Epithelial cell of esophagus (primary cell): ENCODE results near the gene PPP2R2B.

Experiments
- DNase-seq: peaks from one replicate; pipeline ENCODE4 v3.0.0; 2010; ENCODE audit warnings: low read depth
- H3K4me3 ChIP-seq: 2 replicates; pipeline ENCODE4 v1.5.1; 2011; ENCODE audit warnings: mild to moderate bottlenecking, low read length, control low read depth
- TF ChIP-seq, protein P1 (sequence below): IDR thresholded peaks from 2 replicates; pipeline ENCODE4 v1.5.1; 2011; ENCODE audit warnings: low read depth, mild to moderate bottlenecking, low read length, control low read depth, inconsistent platforms; ENCODE audit not compliant: insufficient read depth; ENCODE audit errors: missing control alignments

Gene PPP2R2B

DNA sequence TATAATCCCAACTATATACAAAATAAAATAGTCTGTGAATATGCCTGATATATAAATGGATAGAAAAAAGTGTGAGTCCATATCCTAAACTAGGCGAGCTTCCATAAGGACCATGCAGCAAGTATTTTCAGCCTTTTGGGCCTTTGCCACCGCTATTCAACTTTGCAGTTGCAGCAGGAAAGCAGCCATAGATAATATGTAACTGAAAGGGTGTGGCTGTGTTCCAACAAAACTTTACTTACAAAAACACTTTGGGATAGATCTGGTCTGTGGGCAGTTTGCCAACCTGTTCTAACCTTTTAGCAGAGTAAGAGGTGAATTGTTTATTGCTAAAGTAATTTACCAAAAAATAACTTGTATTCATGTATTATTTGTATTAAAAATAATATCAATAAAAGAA lies 234.8 kb downstream of the PPP2R2B start:
- H3K4me3 ChIP-seq: no peak overlapping the region
- TF ChIP-seq, protein P1, sequence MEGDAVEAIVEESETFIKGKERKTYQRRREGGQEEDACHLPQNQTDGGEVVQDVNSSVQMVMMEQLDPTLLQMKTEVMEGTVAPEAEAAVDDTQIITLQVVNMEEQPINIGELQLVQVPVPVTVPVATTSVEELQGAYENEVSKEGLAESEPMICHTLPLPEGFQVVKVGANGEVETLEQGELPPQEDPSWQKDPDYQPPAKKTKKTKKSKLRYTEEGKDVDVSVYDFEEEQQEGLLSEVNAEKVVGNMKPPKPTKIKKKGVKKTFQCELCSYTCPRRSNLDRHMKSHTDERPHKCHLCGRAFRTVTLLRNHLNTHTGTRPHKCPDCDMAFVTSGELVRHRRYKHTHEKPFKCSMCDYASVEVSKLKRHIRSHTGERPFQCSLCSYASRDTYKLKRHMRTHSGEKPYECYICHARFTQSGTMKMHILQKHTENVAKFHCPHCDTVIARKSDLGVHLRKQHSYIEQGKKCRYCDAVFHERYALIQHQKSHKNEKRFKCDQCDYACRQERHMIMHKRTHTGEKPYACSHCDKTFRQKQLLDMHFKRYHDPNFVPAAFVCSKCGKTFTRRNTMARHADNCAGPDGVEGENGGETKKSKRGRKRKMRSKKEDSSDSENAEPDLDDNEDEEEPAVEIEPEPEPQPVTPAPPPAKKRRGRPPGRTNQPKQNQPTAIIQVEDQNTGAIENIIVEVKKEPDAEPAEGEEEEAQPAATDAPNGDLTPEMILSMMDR: no peak
- DNase-seq: no peak

DNA sequence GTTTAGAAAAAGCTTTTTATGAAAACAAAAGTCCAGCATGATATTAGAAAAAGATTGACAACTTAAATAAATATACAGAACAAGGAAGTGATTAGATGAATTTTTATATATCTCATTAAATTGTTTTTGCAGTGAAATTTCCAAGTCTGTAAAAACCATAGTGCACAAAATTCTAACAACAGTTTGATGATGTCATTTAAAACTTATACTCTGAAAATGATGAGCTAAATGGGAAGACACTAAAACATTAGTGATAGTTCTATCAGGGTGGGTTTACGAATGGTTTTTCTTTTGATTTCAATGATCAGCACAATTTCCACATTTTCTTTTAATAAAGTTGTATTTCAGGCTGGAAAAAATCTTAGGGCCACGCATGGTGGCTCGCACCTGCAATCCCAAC lies 236.1 kb downstream of the PPP2R2B start:
- TF ChIP-seq, protein P1: no peak
- H3K4me3 ChIP-seq: no peak overlapping the region

DNA sequence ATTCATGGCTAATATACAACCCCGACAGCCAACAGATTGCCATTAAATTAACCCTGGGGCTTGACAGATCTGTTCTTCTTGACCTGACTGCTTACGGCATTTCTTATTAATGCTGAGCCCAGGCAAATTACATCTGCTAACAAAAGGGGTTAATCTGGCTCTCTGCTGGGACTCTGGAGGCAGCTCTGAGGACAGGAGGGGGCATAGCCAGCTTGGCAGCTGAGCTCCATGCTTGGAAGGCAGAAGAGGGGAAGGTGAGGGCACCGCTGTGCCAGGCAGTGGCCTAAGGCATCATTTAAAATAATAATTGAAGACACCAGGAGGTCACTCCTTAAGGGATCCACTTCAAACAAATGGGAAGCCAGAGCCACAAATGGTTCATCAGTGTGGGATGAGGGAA lies 236.6 kb downstream of the PPP2R2B start:
- no peak overlapping the region for H3K4me3 ChIP-seq
- no peak for DNase-seq
- TF ChIP-seq, protein P1: no peak

More for the DNA sequence above, 236.1 kb downstream of the PPP2R2B start:
- DNase-seq: no peak

DNA sequence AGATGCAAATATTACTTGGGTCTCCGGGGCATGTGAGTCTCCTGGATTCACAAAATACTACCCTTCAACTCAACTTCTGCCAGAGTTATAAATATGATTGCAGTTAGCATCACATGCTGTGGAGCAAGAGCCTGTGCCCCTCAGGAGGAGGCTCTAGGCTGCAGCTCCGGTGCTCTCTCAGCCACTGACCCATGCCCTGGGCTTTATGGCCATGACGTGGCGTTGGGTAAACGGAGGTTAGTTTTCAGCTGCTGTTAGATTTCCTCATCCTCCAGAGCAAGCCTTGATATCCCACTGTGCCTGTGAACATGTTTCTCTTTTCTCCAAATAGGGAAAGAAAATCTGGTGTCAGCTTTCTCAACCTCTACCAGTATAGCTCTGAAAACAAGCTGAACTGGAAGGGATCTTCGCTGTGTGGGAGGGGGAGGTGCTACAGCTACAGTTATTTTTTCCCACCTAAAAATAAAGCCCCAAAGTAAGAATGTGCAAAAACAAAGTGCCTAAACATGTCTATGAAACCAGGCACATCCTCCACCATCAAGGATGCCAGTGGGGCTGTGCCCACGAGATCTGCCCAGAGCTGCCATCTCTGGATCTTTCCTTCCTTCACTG lies 238.2 kb downstream of the PPP2R2B start:
- no peak for DNase-seq
- TF ChIP-seq, protein P1: no peak

DNA sequence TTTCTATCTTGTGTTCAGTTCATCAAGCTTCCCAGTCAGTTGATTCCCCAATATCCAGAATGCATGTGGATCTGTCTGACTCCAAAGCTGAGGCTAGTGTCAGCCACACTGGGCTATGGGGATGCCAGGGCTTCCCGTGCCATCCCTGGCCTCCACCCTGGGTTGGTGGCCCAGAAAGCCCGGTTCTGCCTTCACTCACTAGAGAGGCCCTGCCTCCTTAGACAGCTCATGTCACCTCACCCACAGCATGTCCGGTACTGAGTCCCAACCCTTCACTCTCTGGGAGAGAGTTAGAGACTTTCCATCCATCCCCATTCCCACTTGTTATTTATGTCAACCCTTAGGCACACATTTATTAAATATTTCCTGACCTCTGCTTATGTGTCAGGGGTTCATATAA lies 243.1 kb downstream of the PPP2R2B start:
- H3K4me3 ChIP-seq: no peak overlapping the region
- TF ChIP-seq, protein P1: no peak
- no peak for DNase-seq

More for the DNA sequence above, 238.2 kb downstream of the PPP2R2B start:
- H3K4me3 ChIP-seq: no peak overlapping the region

DNA sequence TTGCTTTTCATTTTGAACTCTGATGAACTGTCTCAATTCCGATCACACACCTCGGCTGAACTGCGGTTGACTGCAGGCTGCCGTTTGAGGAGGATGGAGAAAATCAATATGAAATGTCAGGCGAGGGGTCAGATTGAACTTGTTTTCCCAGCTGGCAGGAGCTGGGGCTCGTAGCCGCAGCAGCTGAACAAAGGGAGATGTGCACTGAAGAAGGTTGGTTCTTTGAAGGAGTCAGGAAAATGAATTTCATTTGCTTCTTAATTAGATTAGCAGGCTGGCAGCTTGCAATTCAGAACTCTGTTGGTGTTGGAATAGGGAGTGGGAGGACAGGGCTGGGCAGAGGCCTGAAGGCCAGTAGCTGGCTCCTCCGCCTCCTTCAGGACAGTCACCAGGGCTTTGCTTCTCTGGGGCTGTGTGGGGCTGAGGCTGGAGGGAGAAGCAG lies 245.2 kb downstream of the PPP2R2B start:
- TF ChIP-seq, protein P1: no peak
- no peak for DNase-seq
- no peak overlapping the region for H3K4me3 ChIP-seq
